SK-N-MC (cell line): ENCODE results near the gene GTF3A.

Source experiments
- DNase-seq: peaks from one replicate; pipeline ENCODE4 v3.0.0-alpha.2; 2011; ENCODE audit warnings: low read depth, low spot score
- H3K27ac ChIP-seq: fragments of 200-600 bp; sonication (generic); 2 replicates; pipeline ENCODE4 v1.5.1; 2016; ENCODE audit warnings: mixed run types
- H3K36me3 ChIP-seq: fragments of 200-600 bp; sonication (generic); 2 replicates; pipeline ENCODE4 v1.6.1; 2017; ENCODE audit warnings: antibody characterized with exemption, low read length, mixed read lengths; ENCODE audit not compliant: insufficient read depth
- H3K4me3 ChIP-seq: fragments of 200-600 bp; sonication (generic); 2 replicates; pipeline ENCODE4 v1.5.1; 2016
- H3K9ac ChIP-seq: fragments of 200-600 bp; sonication (generic); 2 replicates; pipeline ENCODE4 v1.8.0; 2017; ENCODE audit warnings: mixed run types, mixed read lengths; ENCODE audit not compliant: insufficient read length
- H3K9me3 ChIP-seq: fragments of 200-600 bp; sonication (generic); 2 replicates; pipeline ENCODE4 v1.6.1; 2017; ENCODE audit warnings: low read depth, mild to moderate bottlenecking, antibody characterized with exemption, low read length, moderate library complexity, mixed read lengths
- EZH2 ChIP-seq: fragments of 200-600 bp; sonication (generic); IDR thresholded peaks from one replicate; pipeline ENCODE4 v1.6.1; 2017; ENCODE audit warnings: antibody characterized with exemption
- FOXP2 ChIP-seq: optimal IDR thresholded peaks from 2 replicates; pipeline ENCODE3; 2011; ENCODE audit warnings: mild to moderate bottlenecking, moderate library complexity; ENCODE audit not compliant: insufficient read depth; ENCODE audit errors: extremely low read length, control extremely low read depth
- POLR2AphosphoS5 ChIP-seq: IDR thresholded peaks from 2 replicates; pipeline ENCODE4 v1.6.1; 2012; ENCODE audit warnings: mild to moderate bottlenecking, low read depth, low read length, borderline replicate concordance

Gene GTF3A

DNA sequence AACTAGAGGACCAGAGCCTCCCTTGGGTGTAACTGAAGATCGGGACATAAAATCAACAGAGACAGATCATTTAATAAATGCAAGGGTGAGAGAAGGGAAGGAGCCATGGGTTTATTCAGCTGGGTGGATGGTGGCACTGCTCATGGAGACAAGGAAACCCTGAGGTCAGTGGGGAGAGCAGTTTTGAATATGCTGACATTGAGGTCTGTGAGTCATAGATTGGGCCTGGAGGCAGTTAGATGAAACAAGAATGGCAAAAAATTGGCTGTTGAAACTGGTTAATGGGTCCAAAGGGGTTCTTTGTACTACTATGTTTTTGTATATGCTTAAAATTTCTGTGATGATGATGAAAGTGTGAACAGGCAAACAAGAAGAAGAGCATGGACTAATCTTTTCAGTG is 5.1 kb upstream of the GTF3A start:
- Histone ChIP-seq H3K36me3 (no peaks in the 10 kb centered on the region), H3K4me3 (no peak overlapping the region), H3K9ac (no peak overlapping the region), H3K9me3 (no peaks in the 10 kb centered on the region), H3K27ac (no peak overlapping the region)
- DNase-seq = no peak
- no peak for TF ChIP-seq EZH2
- no peak for TF ChIP-seq FOXP2
- no peak for TF ChIP-seq POLR2AphosphoS5

DNA sequence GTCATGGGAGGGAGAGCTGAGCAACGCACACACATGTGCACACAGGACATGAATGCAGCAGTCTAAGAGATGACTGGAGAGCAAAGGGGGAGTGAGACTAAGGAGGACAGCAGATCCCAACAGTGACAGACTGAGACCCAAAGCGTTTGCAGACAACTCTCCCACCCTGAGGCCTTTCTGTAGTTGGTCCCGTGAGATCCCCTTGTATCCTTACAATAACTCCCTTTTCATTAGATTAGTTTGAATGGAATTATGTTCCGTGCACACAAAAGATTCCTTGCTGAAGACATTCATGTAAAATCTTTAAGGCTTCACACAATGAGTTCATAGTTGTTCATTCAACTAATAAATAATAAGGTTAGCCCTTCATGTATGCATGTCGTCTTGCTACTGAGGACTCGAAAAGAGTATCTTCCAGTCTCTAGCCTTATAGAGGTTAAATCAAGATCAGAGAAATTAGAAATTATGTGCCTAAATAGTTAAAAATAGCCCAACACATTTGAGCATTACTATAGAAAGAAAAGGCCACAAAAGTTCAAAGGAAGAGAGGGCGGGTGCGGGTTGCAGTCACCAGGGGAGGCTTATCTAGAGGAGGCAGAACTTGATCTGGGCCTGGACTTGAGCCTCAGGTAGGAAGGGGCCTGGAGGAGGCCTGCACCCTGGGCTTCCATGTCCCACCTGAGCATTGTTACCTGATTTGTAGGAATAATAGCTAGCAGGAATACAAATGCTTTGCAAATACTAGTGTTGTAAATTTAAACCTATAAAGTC is 3.1 kb upstream of the GTF3A start:
- Histone ChIP-seq H3K9me3 (no peaks in the 10 kb centered on the region), H3K9ac (no peak overlapping the region), H3K27ac (no peak overlapping the region), H3K36me3 (no peaks in the 10 kb centered on the region), H3K4me3 (no peak overlapping the region)
- no peak for DNase-seq
- TF ChIP-seq FOXP2 (no peak), EZH2 (no peak), POLR2AphosphoS5 (no peak)

DNA sequence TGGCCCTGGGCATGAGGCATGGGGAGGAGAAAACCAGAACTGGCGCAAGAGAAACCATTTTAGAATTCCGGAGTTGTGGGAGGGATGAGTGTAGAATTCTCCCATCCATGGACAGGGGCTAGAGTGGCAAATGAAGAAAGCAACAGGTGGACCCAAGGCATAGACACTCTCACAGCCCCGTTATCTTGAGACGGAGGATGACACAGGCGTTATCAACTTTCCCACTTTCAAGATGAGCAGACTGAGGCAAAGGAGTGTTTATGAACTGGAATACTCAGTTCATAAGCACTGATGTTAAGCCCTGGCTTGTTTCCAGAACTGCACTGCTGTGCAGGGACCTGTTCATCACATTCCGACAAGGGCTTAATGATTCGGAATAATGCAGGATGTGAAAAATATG is 1.1 kb upstream of the GTF3A start:
- Histone ChIP-seq H3K4me3 (no peak overlapping the region), H3K9ac (no peak overlapping the region), H3K9me3 (no peaks in the 10 kb centered on the region), H3K36me3 (peaks cover 20% of the 10 kb centered on the region), H3K27ac (no peak overlapping the region)
- DNase-seq = no peak
- TF ChIP-seq POLR2AphosphoS5 (no peak), FOXP2 (no peak), EZH2 (no peak)

DNA sequence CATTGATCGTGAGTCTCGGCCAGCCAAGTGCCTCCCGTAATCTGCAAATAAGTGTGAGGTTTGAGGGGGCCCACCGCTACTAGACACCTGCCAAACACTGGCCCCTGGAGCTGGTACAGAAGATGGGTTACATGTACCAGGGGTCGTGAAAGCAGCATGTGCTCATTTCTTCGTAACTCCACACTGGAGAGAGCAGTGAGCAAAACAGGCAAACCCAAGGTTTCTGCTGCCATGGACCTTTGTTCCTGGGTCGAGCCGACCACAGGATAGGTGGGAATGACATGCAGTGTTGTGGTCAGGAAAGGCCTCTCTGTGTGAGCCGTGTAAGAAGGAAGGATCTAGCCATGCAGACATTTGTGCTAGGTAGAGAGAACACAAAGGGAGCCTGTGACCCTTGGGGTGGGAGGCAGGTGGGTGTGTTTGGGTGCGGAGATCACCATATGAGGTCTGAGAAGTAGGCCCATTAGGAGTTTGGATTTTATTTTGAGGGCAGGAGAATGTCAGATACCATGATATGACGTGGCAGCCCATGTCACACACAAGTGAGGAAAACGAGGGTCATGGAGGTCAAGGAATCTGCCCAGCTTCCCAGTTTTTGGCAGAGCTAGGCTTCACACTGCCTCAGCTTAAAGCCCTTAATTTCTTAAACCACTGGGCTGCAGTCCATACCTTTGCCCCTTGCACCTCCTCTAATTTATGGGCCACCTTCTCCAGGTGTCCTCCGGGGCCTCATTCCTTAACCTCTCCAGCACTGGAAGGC is 919 bp downstream of the GTF3A start:
- DNase-seq = no peak
- peaks cover 40% of the 10 kb centered on the region for H3K36me3 ChIP-seq

DNA sequence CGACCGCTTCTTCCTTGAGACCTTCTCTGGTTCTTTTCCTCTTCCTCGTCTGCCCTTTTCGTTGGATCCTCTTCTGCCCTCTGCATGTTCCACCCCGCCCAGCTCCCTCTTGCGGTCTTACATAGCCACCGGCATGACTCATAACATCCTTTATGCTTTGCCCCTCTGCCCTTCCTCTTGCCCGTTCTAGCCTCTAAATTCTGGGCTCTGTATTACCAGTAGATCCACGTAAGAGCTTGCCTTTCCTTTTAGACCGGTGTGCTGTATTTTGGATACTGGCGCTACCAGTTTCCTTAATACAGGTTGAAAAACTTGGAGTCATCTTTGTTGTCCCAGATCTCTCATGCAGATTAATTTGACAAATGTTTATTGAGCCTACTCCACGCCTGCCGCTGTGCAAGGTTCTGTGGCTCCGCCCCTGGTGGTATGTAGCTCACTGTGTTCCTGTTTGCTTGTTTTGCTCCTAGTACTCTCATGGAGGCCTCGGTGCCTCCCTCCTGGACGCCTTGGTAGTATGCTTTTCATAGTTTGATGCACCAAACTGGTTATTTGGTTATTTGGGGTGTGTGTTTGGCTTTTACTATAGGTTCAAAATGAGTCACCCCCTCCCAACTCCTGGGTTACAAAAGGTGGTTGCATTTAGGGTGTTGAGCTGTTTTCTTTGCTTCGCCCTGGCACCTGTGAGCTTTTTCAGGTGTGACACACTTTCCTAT is 1.7 kb downstream of the GTF3A start:
- TF ChIP-seq EZH2 (no peak), FOXP2 (no peak), POLR2AphosphoS5 (no peak)
- H3K9me3 ChIP-seq = no peaks in the 10 kb centered on the region
- H3K27ac ChIP-seq = no peak overlapping the region
- peak overlapping the region; percentile 81 for H3K9ac ChIP-seq
- H3K36me3 ChIP-seq = peaks cover 48% of the 10 kb centered on the region
- no peak for DNase-seq
- H3K4me3 ChIP-seq = peak overlapping the region; percentile 93

More for the DNA sequence above, 919 bp downstream of the GTF3A start:
- no peak overlapping the region for H3K27ac ChIP-seq
- H3K9ac ChIP-seq = peak overlapping the region; percentile 81
- no peaks in the 10 kb centered on the region for H3K9me3 ChIP-seq
- no peak for TF ChIP-seq POLR2AphosphoS5
- TF ChIP-seq FOXP2 = no peak
- peak overlapping the region; percentile 93 for H3K4me3 ChIP-seq

DNA sequence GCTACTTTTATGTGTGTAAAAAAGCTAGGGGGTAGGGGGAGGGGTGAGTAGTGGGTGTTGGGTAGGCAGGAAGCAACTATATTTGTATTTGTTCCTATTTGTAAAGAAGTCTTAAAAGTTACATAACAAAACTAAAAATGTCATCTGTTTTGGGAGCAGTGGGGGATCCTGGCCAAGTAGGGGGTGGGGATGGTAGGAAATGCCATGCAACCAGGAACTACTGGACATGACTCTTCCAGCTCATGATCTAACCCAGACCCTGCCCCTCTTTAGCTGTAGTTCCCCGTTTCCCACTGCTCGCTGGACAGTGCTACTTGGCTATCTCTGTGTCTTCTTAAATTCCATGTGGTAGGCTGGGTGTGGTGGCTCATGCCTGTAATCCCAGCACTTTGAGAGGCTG is 3.2 kb downstream of the GTF3A start:
- no peak for TF ChIP-seq FOXP2
- TF ChIP-seq EZH2 = no peak
- TF ChIP-seq POLR2AphosphoS5 = no peak
- Histone ChIP-seq H3K27ac (no peak overlapping the region), H3K9ac (no peak overlapping the region), H3K9me3 (no peaks in the 10 kb centered on the region), H3K36me3 (peaks cover 63% of the 10 kb centered on the region), H3K4me3 (no peak overlapping the region)
- DNase-seq = no peak

DNA sequence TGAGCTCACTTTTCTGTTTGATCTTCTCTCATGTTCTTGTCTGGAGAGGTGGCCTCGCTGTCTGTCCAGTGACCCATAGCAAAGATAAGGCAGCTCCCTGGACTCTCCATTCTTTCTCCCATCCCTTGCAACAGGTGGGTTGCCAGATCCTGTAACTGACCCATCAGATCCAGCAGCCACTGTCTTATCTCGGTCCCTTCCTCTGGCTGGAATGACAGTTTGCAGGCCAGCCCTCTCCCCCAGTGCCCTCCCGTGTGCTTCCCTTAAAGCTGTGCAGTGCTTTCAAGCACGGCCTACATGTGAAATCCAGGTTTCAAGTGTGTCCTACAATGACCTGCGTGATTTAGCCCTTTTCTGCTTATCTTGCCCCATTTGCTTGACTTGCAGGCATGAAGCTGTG is 3.7 kb downstream of the GTF3A start:
- no peak overlapping the region for H3K4me3 ChIP-seq
- no peak for DNase-seq
- H3K9me3 ChIP-seq = no peaks in the 10 kb centered on the region
- peaks cover 68% of the 10 kb centered on the region for H3K36me3 ChIP-seq
- H3K27ac ChIP-seq = no peak overlapping the region
- no peak overlapping the region for H3K9ac ChIP-seq
- TF ChIP-seq FOXP2 (no peak), POLR2AphosphoS5 (no peak), EZH2 (no peak)

DNA sequence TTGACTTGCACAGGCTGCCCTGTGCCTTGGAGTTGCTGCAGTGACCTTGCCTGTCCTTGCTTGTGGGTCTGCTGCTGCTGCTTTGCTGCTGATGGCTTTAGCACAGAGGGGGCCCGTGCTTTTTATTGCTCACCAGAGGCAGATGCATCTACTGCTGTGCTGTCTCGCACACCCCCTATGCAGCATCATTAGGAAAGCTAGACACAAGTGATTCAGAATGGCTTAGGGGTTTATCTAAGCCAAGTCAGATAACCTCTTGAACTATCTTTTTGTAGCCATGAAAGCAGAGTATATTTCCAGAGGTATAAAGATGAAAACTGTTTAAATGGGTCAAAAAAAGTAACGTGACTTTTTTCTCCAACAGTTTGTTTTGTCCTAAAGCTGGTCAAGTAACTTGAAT is 7.8 kb downstream of the GTF3A start:
- Histone ChIP-seq H3K9ac (no peak overlapping the region), H3K4me3 (no peak overlapping the region), H3K27ac (no peak overlapping the region), H3K36me3 (peaks cover 89% of the 10 kb centered on the region), H3K9me3 (no peaks in the 10 kb centered on the region)
- no peak for DNase-seq
- TF ChIP-seq EZH2 = no peak
- TF ChIP-seq POLR2AphosphoS5 = no peak
- TF ChIP-seq FOXP2 = no peak
